HTR-8/SVneo (cell line): ENCODE measurements around the gene CHRNA4.

Source experiments
- DNase-seq: peaks from one replicate; pipeline ENCODE4 v3.0.0; 2011; ENCODE audit warnings: low spot score, mixed read lengths; ENCODE audit not compliant: insufficient read length
- FAIRE-seq: peaks from 2 replicates; lab custom pipeline; 2011; peaks lifted over from hg19 to GRCh38; lab: Jason Lieb, UNC

CHRNA4 gene

GRCh38 chr20:63301671-63302070 is 59.5 kb downstream of the CHRNA4 start:
- no peak for DNase-seq
- no peak for FAIRE-seq

GRCh38 chr20:63298731-63299312 is 62.3 kb downstream of the CHRNA4 start:
- FAIRE-seq (peak; percentile 52), DNase-seq (no peak)

- FAIRE-seq: peak; percentile 51
- DNase-seq: no peak
Observed at GRCh38 chr20:63297796-63298572, 63.2 kb downstream of the CHRNA4 start.

- FAIRE-seq: no peak
Observed at GRCh38 chr20:63297371-63297781, 63.8 kb downstream of the CHRNA4 start.

DNA sequence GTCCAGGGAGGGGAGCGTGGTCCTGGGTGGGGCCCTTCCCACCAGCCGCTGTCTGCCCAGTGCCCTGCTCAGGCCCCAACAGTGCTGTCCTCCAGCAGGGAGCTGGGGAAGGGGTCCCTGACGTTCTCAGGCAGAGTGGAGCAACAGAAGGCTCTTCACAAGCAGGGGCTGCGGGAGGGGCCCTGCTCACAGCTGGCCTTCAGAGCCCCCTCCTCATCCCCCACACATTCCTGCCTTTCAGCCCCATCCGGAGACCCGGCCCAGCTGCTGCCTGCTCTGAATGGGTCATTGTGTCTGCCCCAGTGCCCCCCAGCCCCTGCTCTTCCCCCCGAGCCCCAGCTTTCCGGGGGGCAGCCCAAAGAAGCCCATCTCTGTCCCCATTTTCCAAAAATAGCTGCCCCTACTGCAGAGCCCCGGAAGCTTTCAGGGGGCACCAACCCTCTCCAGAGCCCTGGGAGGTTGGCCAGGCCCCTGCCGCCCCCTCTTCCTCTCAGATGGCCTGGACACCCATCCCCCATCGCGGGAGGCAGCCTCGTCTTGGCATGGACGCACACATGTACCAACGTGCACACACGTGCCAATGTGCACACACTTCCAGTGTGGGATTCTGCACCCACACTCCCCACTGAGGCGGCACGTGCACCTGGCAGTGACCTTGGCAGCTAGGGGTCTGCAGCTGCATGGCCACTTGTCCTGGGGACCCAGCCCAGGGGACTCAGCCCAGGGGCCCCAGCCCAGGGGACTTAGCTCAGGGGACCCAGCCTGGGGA is 64.4 kb downstream of the CHRNA4 start:
- FAIRE-seq (peak; percentile 78), DNase-seq (no peak)

More at GRCh38 chr20:63297371-63297781, 63.8 kb downstream of the CHRNA4 start:
- no peak for DNase-seq

- DNase-seq (no peak), FAIRE-seq (peak; percentile 72)
Observed at GRCh38 chr20:63295846-63296245, 65.3 kb downstream of the CHRNA4 start.

GRCh38 chr20:63295422-63295821 is 65.7 kb downstream of the CHRNA4 start:
- FAIRE-seq: peak; percentile 87

DNA sequence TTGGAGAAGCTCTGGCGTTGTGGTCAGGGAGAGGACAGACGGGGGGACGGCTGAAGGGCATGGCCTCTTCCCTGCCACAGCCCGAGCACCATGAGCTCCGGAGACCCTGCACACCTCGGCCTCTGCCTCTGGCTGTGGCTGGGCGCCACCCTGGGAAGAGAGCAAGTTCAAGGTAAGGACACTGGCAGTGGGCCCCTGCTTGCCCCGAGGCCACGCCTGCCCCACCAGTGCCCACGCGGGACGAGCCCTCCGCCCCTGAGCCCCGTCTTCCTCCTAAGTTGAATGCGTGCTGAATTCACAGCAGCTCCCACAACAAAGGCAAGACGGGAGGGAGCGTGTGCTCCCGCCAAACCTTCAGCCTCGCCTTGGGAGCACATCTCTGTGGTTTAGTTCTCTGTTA is 66.1 kb downstream of the CHRNA4 start:
- FAIRE-seq (no peak), DNase-seq (no peak)

More at GRCh38 chr20:63295422-63295821, 65.7 kb downstream of the CHRNA4 start:
- no peak for DNase-seq

GRCh38 chr20:63294536-63294900 is 66.6 kb downstream of the CHRNA4 start:
- DNase-seq (no peak), FAIRE-seq (no peak)

DNA sequence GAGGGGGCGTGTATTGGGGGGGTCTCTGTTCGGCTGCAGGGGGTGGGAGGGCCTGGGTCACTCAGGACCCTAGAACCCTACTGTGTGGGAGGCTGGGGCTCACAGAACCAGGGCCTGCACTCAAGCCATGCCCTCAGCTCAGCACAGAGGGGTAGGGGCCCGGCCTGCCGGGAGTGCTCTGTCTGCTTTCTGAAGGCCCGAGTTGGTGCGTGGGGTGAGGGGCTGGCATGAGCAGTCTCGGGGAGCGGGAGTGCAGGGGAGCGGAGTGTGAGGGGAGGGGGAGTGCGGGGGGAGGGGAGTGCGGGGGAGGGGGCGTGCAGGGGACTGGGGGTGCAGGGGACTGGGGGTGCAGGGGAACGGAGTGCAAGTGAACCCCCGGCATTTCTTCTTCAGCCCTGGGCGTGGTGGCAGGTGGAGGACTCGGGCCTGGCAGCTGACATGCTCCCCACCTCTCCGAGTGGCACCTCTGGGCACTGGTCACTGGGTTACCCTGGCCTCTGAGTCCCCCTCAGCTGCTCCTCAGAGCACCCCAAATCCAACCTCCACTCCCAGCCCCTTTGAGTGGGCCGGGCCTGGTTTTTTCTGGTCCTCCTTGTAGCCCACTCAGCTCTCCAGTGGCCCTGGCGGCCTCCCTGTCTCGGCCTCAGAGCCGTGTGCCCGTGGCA is 67.1 kb downstream of the CHRNA4 start:
- FAIRE-seq: no peak
- DNase-seq: no peak

GRCh38 chr20:63293456-63293855 is 67.7 kb downstream of the CHRNA4 start:
- no peak for FAIRE-seq
- DNase-seq: no peak
